Prostate gland (tissue), 2 donors: ENCODE data around the gene DNAJB13.

Experiments
- POLR2AphosphoS5 ChIP-seq: sonication (generic); formaldehyde crosslinking; IDR thresholded peaks from one replicate; pipeline ENCODE4 v1.6.1; 2017; ENCODE audit warnings: antibody characterized with exemption
- TF ChIP-seq, protein P1 (sequence below), 4 experiments: fragments of 200-600 bp in 2 of 4; fragments of 450-650 bp in 2 of 4; sonication (generic) in 2 of 4; IDR thresholded peaks; 1 replicate in 3 of 4; 2 replicates in 1 of 4; pipeline ENCODE4 v1.5.1; 2016 to 2019; ENCODE audit warnings: antibody characterized with exemption in 4 of 4, mild to moderate bottlenecking in 2 of 4, moderate library complexity in 2 of 4

- TF ChIP-seq, protein P1, sequence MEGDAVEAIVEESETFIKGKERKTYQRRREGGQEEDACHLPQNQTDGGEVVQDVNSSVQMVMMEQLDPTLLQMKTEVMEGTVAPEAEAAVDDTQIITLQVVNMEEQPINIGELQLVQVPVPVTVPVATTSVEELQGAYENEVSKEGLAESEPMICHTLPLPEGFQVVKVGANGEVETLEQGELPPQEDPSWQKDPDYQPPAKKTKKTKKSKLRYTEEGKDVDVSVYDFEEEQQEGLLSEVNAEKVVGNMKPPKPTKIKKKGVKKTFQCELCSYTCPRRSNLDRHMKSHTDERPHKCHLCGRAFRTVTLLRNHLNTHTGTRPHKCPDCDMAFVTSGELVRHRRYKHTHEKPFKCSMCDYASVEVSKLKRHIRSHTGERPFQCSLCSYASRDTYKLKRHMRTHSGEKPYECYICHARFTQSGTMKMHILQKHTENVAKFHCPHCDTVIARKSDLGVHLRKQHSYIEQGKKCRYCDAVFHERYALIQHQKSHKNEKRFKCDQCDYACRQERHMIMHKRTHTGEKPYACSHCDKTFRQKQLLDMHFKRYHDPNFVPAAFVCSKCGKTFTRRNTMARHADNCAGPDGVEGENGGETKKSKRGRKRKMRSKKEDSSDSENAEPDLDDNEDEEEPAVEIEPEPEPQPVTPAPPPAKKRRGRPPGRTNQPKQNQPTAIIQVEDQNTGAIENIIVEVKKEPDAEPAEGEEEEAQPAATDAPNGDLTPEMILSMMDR (IDR thresholded peaks at IDR 0.05): no peak
- no peak for TF ChIP-seq POLR2AphosphoS5
These were observed 25.8 kb downstream of the DNAJB13 start for GRCh38 chr11:73976451-73977151.
